OCI-LY7 (cell line): Measurements from ENCODE around the gene RCSD1.

ENCODE experiments used
- EZH2phosphoT487 ChIP-seq: fragments of 200-600 bp; sonication (generic); IDR thresholded peaks from 2 replicates; pipeline ENCODE4 v1.6.1; 2018; ENCODE audit warnings: low read depth, borderline replicate concordance, mild to moderate bottlenecking, mixed run types, antibody characterized with exemption, low read length, moderate library complexity, mixed read lengths
- TF ChIP-seq, protein P1 (sequence below): fragments of 200-600 bp; sonication (generic); conservative IDR thresholded peaks from 2 replicates; pipeline ENCODE4 v1.5.1; 2014; ENCODE audit warnings: mild to moderate bottlenecking, antibody characterized with exemption, low read length, moderate library complexity, mixed read lengths

DNA sequence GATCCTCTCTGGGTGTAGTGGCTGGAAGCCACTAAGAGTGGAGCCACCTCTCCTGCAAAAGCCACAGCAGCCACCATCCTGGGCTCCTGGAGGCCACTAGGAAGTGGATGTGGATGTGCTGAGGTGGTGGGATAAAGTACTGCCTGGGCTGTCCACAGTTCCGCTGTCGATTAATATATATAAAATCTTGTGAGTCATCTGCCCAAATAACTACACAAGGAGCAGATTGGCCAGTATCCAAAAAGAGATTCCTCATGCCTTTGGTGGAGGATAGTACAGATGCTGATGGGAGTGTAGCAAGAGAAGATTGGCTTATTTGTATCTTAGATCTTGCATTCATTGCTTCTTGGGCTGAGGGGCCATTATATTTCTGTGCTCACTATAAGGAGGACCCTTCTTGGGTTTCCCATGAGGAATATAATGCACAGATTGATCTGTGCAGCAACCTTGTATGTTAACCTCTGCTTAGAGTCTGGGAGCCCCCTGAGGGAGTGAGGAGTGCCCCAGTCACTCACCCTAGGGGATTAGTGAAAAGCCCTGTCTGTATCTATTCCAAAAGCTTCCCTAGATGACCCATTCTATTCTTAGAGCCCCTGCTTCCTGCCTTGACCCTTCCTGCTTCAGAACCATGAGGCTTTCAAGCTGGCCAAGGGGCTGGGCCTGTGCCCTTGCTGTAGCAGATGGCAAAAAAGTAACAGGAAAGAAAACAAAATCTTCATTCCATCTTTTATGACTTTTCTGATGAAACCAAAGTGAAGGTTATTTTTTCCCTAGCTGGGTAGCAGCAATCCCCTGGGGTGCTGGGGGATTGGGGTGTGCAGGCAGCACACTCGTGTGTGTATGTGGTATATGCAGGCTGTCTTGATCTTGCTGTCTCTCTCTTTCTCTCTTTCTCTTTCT is 31.7 kb downstream of the RCSD1 start:
- TF ChIP-seq, protein P1, sequence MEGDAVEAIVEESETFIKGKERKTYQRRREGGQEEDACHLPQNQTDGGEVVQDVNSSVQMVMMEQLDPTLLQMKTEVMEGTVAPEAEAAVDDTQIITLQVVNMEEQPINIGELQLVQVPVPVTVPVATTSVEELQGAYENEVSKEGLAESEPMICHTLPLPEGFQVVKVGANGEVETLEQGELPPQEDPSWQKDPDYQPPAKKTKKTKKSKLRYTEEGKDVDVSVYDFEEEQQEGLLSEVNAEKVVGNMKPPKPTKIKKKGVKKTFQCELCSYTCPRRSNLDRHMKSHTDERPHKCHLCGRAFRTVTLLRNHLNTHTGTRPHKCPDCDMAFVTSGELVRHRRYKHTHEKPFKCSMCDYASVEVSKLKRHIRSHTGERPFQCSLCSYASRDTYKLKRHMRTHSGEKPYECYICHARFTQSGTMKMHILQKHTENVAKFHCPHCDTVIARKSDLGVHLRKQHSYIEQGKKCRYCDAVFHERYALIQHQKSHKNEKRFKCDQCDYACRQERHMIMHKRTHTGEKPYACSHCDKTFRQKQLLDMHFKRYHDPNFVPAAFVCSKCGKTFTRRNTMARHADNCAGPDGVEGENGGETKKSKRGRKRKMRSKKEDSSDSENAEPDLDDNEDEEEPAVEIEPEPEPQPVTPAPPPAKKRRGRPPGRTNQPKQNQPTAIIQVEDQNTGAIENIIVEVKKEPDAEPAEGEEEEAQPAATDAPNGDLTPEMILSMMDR: no peak
- no peak for TF ChIP-seq EZH2phosphoT487
